ENCODE measurements around the gene GLI2.

GLI2 gene

DNA sequence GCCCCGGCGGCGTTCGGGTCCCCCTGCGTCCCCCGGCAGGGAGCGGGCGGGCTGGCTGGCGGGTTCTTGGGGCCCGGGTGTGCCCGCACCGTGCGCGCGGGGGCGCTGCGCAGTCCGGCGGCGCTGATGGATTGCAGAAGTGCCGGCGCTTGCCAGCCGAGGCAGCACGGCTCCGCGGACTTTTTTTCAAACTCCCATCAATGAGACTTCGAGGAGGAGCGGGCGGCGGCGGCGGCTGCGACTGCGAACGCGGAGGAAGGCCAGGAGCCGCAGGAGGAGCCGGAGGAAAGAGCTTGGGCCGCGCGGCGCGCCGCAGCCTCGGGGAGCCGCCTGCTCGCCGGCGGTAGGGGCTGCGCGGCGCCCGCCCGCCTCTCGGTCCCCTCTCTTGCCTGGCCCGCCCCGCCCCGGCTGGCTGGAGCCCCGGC lies at the start of gene GLI2:
Gene GLI2 (plus strand): TSS at position 123 of the 425 bp plus-strand sequence. CDS start 61,453 bp downstream, outside the sequence.
- peak; percentile 46 to 76 for DNase-seq

DNA sequence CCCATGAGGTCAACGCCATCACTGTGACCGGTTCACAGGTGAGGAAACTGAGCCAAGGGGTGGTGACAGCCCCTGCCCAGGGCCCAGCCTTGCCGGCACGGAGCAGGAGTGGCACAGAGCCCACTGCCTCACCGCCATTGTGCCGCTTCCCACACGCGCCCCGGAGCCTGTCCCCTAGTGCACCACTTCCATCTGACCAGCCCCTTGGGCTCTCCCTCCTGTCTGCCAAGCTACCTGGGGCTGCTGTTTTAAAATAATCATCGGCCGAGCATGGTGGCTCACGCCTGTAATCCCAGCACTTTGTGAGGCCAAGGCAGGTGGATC lies 49.7 kb upstream of the GLI2 start:
- DNase-seq: no peak

DNA sequence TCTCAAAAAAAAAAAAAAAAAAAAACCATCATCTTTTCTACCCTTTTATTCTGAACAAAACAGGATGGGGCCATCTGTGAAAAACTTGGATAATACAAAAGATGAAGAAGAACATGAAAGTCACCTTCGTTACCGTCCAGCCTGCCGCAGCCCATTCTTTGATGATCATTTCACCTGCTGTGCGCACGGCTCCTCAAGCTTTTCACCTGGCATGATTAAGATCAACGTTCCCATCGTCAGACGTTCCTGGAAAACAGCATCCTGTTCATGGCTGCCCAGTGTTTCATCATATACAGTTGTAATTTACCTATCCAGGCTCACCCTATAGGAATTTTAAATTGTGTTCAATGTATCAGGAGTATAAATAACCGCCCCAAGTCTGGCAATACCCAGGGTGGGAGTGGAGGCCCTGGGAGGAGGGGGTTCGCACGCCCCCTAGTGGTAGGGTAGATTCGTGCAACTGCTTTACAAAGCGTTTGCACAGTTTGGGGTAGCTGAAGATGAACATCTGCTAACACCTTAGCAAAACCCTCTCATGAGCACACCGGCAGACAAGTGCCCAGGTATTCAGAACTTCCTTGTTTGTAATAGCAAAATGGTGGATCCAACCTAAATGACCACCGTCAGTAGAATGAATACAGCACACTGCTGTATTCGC lies 49.0 kb upstream of the GLI2 start:
- no peak for DNase-seq

DNA sequence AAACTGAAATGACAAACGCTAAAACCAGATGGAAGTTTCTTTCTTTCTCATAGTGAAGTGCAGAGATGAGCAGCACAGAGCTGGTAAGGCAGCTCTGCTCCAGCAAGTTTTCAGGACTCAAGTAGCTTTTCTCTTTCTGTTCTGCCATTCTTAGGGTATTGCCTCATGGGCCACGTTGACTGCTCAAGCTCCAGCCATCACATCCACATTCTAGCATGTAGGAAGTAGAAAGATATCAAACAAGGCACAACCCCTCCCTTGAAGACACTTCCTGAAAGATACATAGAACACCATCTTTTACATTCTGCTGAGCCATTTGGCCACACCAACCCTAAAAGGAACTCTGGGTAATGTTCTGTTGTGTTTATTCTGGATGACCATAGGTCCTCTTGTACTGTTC lies 48.5 kb upstream of the GLI2 start:
- no peak for DNase-seq

DNA sequence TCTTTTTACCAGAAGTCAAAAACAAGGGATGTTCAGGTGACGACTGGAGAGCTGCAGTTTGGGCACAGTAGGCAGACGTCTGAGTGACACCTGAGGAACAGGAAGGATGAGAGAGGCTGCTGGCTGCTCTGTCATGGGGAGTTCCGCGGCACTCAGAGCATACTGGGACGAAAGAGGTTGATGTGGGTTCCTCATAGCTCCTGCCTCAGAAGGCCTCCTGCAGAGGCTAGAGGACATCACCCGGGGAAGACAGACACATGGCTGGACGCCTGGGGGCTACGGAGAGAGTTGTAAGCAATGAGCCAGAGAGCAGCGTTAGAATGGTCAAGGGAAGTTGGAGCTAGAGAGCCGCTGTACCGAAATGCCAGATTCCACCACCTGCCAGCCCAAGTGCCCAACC lies 45.1 kb upstream of the GLI2 start:
- no peak for DNase-seq

DNA sequence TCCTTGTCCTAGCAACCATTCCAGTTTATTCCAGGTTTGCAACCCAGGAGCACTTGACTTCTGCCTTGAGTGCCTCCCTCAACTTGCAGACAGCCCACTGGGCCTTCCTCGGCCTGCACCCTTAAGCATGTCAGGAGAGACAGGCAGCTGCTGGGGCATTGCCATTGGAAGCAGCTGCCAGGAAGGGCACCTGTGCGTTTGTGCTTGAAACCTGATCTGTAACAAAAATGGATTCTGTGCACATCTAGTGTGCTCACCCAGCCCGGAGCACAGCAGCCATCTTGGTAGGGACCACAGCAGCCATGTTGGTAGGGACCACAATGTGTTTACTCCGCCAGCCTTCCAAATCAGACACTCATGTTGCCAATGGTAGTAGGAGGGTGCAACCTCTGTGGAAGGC lies 44.3 kb upstream of the GLI2 start:
- DNase-seq: peak in 1 of 2 experiments; percentile 27

DNA sequence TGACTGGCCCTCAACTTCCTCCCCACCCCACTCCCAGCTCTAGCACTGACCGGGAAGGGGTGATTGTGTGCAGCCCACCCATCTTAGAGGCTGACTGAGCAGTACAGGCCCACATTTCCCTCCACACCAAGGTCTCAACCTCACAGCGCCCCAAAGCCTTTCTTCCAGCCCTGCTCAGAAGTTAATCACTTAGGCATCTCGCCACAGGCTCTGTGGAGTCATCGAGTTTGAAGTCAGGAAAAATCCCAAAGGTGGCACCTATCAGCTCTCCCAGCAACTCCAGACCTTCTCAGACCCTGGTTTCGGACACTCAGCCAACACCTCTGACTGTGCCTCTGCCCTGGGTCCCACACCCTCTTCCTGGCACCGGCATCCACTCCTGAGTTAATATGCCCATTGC lies 43.0 kb upstream of the GLI2 start:
- no peak for DNase-seq

DNA sequence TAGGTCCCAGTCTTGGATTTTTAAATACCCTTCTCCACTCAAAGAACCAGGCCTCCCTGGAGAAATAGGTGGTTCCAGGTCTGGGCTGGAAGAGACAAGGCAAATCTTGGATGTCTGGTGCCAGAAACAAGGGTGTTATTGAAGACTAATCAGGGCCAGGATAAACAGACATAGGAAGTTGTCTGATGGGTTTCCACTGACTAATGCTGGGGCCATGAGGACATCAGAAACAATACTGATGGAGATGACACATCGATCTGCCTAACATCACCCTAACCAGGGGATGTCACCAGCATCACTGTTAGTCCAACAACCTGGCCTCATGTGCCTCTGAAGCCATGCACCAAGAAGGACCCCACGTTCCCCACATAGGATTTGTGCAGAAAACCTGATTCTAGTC lies 42.5 kb upstream of the GLI2 start:
- DNase-seq: no peak

DNA sequence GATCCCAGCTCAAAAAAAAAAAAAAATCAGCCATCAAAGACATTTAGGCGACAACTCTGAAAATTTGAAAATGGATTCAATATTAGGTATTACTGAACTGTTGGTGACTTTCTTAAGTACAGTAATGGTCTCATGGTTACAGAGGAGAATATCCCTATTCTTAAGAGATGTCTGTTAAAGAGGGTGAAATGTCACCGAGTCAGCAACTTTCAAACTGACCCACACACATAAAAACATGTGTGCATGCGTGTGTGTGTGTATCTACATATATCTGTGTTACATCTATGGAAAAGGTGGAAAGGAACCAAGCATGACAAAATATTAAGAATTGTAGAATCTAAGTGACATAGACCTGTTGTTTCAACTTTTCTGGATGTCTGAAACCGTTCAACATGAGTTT lies 41.6 kb upstream of the GLI2 start:
- DNase-seq: no peak

DNA sequence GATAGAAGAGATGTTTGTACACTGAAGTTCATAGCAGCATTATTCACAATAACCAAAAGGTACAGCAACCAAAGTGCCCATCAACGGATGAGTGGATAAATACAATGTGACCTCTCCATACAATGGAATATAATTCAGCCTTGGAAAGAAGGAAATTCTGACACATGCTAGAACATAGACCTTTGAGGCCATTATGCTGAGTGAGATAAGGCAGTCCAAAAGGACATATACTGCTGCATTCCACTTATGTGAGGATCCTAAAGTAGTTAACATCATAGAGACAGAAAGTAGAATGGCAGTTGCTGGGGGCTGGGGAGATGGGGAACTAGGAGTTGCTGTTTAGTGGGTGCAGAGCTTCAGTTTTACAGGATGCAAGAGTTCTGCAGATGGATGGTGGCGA lies 38.2 kb upstream of the GLI2 start:
- DNase-seq: no peak

DNA sequence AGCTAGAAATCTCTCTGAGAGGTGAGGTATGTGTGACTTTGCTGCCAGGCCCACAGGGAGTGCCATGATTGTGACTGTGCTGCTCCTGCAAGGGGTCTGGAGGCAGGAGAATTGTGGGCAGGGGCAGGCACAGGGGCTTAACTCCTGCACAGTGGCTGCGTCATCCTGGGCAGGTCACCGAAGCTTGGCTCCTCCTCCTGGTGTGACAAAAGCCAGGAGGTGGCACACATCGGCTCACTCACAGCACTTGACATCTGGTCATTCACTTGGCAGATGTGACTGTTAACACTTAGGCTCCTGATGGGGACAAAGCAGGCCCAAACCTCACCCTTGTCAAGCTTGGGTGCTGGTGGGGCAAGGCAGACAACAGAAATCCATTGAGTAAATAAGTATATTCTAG lies 36.4 kb upstream of the GLI2 start:
- peak; percentile 56 to 83 for DNase-seq

DNA sequence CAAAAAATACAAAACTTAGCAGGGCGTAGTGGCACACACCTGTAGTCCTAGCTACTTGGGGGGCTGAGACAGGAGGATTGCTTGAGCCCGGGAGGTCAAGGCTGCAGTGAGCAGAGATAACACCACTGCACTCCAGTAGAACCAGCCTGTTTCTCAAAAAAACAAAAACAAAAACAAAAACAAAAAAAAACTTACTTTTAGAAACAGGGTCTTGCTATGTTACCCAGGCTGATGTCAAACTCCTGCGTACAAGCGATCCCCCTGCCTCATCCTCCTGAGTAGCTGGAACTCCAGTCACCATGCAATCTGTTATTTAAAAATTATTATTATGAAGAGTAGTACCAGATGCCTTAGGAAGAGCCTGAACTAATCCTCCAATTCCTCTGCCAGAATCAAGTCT lies 35.0 kb upstream of the GLI2 start:
- DNase-seq: peak; percentile 39 to 81

DNA sequence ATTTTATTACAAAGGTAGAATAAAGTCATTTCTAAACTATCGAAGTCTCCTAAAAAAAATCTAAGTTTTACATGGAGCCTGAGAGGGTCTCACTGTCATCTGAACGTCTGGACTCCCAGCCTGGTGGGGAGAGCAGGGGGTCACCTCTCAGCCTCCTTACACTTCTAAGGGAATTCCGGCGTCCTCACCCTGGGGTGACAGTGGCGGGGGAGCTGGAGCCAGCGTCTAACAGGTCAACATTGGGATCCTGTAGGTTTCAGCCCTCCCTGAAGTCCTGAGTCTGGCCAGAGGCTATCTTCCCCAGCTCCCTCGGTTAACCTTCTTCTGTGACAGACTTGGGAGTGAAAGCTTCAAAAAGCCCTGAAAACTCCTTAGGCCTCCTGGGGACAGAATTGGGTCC lies 34.6 kb upstream of the GLI2 start:
- DNase-seq: no peak

DNA sequence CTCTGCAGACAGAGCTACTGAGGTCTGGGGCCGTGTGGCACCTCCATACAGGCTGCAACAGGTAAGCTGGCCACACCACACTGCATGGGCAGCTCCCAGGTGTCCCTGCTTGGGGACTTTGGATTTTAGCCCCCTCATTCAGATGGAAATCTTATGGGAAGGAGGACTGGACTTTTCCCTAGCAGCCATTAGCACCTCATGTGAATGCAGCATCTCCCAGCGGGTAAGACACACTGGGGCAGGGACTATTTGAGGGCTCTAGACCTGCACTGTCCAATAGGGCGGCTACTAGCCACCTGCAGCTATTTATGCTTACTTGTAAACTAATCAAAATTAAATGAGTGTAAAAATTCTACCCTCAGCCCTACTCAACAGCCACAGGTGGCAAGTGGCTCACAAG lies 34.2 kb upstream of the GLI2 start:
- DNase-seq: no peak

DNA sequence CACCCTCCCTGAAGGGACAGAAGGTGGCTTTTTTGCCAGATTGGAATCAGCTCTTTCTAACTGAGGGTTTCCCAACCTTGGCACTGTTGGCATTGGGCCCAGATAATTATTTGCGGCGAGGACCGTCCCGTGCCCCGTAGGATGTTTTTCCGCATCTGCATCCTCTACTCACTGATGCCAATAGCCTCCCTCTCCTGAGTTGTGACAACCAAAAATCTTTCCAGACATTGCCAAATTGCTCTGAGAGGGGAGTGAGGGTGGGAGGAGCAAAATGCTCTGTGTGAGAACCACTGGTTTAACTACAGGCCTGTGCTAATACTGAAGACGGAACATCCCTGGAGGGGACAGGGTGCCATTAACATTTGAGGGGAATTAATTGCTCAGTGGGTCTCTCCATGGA lies 33.6 kb upstream of the GLI2 start:
- DNase-seq: peak in 1 of 2 experiments; percentile 47

DNA sequence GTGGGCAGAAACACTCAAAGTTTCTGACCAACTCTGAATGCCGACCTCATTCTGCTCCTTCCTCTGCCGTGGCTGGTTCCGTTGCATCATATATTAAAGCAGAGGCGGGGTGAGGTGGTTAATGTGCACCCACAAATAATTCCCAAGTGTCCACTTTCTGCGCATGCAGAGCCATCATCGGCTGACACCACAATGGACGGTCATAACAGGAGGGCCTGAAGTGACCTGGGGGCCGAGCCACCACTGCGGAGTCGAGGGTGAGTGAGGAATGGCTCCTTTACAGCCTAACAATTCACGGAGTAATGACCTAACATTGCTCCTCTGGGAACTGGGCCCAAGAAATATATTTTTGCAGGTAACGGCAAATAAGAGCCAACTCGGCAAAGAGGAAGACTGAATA lies 32.9 kb upstream of the GLI2 start:
- no peak for DNase-seq

DNA sequence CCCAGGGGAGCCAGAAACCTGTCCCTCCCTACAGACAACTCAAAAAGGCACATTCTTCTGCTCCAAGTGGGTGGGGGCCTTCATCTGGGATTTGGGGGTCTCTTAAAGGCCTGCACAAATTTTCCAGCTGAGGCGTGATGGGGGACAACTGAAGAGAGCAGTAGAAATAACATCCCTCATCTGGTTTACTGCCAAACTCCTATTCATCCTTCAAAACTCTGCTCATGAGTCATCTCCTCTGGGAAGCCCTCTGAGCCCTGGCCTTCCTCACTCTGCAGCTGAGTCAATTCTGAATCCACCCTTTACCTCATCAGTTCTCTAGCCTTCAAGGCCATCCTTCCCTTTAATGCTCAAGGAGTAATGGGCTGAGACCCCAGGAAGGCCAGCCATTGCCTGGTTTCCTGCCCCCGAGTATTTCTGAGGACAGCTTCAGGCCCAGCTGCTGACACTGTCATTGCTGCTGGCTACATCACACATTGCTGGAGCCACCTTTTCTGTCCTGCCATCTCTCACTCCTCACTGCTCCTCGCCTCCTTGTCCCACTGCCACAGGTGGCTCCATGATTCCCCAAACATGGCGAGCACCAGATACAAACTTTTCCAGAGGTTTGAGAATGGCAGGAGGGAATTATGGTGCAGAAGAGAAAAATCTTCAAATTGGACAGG lies 32.2 kb upstream of the GLI2 start:
- no peak for DNase-seq

DNA sequence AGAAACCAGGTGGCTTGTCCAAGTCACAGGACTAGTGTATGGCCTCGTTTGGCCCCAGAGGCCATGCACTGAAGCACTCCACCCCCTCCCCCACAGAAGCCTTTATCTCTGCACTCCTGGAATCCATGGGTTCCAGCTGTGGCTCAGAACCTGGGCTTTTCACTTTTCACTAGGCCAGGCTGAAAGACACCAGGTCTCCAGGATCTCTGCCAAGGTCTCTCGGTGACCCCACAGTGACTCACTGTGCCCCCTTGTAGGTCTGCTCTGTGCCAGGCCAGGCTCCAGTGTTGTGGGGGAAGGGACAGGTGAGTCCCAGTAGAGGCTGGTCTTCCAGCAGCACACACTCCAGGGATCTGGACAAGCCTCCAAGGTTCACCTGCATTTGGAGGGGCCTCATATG lies 31.0 kb upstream of the GLI2 start:
- no peak for DNase-seq

DNA sequence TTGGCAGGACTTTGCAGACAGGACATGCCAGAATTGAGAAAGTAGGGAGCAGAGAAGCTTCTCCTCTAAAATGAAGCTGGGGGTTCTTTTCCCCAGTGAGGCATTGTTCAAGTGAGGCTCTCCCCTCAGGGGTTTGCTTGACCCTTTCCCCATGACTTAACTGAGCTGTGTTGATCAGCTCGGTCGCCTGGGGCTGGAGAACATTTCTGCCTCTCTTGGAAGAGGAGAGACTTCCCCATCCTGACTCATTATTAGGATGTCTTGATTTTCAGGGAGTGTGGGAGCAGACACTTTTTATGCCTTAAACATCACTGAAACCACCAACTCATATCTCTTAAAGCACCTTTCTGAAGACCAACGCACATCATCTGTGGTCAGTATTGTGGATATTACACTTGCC lies 27.9 kb upstream of the GLI2 start:
- DNase-seq: no peak

DNA sequence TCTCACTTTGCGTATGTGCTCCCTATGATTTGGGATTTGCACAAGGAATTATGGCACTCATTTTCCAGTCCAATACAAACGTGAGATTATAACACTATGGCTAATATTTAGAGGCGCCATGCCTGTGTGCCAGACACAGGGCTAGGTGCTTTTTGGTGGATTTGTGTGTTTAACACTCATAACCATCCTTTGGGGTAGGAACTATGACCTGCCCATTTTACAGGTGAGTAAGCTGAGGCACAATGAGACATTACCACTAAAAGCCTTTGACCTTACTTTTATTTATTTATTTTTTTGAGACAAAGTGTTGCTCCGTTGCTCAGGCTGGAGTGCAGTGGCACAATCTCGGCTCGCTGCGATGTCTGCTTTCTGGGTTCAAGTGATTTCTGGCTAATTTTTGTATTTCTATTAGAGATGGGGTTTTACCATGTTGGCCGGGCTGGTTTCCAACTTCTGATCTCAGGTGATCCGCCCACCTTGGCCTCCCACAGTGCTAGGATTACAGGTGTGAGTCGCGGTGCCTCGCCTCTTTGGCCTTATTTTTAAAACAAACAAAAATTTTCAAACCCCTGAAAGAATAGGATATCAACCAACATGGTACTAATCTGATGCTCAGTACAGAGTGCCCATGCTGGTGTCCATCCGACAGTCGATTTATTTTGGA lies 26.6 kb upstream of the GLI2 start:
- DNase-seq: no peak

DNA sequence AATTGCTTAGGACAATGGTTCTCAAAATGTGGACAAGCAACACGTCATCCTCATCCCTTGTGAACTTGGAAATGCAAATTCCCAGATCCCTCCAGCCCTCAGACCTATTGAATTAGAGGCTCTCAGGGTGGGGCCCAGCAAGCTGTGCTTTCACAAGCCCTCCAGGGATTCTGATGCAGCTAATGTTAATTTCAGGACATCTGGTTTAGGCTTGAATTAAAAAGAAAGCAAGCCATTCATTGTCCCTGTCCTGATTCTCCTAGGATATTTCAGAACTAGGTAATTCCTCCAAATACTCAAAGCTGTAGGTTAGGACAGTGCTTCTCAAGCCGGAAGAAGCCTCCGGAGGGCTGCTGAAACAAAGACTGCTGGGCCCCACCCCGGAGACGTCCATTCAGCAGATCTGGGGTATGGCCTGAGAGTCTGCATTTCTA lies 26.0 kb upstream of the GLI2 start:
- peak in 1 of 2 experiments; percentile 33 for DNase-seq

DNA sequence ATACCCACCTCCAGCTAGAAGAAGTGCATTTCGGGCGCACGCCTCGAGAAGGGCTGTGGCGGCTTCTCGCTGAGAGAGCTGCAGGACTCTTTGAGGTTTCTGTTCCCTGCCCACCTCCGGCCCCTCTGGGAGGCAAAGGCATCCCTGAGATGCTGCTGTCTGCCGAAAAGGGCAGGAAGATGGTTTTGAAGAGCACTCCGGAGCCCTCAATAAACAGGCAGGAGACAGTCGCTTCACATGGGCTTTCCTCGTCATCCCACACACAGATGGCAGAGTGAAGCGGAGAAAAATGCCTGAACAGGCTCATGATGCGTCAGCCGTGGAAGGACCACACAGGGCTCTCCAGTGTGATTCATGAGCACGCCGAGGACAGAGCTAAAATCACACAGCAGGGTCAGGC lies 25.4 kb upstream of the GLI2 start:
- no peak for DNase-seq

DNA sequence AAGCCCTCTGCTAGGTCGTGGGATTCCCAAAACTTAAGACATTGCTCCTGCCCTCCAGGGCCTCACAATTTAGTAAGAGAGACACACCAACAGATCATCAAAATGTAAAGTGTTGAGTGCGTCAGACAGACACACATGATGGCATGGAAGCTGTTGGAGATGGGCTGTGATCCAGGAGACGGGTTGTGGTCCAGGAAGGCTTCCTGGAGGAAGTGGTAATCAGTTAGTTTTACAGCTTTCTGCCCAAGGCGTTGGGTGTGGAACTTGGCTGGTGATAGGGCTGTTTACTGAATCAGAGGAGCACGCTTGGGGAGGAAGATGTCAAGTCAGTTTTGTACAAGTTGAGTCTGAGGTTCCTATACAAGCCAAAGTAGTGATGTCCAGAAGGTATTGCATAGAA lies 24.0 kb upstream of the GLI2 start:
- no peak for DNase-seq

DNA sequence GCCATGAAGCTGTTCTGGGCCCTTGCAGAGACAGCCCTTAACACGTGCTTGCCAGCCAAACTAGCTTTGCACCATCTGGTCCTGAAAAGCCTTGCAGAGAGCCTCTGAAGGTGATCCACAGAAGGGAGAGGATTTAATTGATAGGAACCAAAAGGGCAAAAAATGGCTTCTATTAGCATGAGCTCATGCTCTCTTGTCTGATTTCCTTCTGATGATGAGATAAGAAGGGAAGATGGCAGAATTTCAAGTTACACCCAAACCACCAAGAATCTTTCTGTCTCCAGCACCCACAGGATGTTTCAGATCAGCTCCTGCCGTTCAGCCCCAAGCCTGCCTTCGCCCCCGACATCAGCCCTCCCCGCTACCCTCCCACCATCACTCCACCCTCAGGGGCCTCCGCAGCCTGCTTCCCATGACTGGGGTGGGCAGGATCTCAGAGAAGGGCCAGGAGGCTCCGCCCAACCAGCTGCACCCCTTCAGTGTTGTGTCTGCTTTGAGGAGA lies 23.4 kb upstream of the GLI2 start:
- peak; percentile 79 to 92 for DNase-seq
